ENCODE measurements around the gene DPM2.

DPM2 gene

DNA sequence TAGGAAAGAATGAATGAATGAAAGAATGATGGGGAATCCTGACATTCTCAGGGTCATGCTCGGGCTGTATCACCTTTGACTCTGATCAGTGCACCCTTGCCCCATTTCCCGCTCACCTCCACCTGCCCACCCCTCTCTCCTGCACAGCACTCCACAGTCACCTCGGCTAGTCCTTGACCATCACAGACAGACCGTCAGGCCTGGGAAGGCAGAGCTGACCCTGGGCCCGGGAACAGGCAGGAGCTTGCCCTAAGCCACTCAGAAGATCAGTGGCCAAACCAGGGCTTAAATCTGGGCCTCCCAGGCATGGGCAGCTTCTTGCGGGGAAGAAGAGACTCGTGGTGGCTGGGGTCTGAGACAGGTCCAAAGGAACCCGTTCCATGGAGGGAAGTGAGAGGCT, 41.8 kb downstream of the DPM2 start:
- DNase-seq: no peak

GRCh38 chr9:127893392-127893791, 44.3 kb downstream of the DPM2 start:
- no peak for DNase-seq

GRCh38 chr9:127892831-127893230, 44.8 kb downstream of the DPM2 start:
- no peak for DNase-seq

DNA sequence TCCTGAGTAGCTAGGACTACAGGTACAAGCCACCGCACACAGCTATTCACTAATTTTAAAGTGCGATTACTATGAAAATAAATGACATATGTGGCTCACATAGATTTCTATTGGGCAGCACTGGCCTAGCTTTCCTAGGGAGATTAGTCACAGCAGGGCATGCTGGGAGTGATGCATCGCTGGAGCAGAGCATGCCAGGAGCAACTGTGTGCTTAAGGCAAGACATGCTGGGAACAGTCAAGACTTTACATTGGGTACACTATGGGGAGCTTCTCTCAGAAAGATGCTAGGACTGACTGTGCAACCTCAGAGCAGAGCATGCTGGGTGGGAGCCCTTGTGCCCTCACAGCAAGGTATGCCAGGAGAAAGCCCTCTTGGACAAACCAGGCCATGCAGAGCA, 47.6 kb downstream of the DPM2 start:
- DNase-seq: no peak

DNA sequence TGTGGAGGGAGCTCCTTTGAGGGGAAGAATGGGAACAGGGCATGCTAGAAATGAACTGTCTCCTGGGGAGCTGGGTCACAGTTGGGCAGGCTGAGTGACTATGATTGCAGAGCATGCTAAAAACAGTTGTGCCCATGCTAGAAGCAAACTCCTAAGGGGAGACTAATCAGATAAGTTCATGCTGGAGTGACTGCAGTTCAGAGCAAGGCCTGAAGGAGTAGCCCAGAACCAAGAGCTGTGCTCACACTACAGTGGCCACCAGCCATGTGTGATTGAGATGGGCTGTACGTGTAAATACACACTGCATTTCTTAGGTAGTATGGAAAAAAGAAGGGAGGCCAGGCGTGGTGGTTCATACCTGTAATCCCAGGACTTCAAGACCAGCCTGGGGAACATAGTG, 49.9 kb downstream of the DPM2 start:
- DNase-seq: no peak

DNA sequence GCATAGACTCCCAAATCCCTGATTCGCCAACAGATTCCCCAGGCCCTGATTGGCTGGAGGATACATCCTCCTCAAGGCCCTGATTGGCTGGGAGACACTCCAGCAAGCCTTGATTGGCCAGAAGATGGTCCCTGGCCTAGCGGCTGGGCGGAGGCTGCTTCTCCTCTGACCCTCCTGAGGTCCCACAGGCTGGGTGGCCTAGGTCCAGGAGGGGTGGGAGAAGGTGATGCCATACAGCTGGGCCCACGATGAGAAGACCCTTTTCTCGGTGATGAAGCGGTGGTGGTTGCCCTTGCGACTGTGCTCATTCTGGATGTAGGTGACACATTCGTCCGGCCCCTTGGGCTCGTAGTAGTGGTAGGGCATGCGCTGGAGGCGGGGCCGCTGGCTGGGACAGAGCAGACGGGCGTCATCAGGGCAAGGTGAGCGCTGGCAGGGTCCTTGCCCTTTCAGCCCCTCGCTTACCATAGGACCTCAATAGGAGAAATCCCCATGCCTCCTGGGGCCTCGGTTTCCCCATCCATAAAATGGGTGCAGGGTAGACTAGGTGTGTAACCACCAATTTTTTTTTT, 51.2 kb downstream of the DPM2 start:
- no peak for DNase-seq

DNA sequence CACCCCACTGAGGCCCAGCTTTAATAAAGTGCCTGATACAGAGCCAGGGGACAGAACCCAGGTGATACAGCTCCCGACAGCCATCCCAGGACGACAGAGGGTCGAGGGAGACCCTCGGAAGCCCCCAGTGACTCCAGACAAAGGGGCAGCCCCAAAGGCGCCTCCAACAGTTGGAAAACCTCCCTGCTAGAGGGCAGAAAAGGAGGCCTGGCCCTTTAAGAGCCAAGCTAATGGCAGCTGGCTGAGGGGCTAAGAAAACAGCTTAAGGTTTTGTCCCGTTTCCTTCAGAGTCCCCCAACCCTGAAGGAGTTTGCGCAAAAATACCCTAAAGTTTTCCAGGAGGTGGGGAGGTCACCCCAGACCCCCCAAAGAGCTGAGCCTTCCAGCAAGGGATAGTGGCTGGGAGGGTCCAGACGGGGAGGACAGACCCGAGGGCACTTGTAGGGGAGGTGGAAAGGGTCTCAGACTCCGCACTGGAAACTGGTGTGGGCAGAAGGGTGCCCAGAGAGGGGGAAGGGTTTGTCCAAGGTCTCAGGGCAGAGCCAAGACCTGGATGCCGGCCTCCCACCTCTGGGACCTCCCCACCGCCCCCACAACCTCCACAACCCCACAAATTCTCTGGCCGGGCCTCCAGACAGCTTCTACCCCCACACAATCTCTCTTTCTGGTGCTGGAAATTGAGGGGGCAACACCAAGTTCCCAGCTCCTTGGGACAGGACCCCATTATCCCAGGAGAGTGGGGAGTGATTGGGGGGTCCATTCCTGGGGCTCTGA, 52.0 kb downstream of the DPM2 start:
- no peak for DNase-seq

All from stimulated activated CD4-positive, alpha-beta T cell treated with anti-CD3 and anti-CD28 coated beads, Interleukin-12 subunit alpha, Interleukin-12 subunit beta, amount 100 ng/mL, for 4 hours (primary cell).